ENCODE measurements around the gene PSTPIP2. TPM values are rescaled to one million over a fixed set of nuclear protein-coding genes. Genes with fewer than 3 reads are reported as not detected.
"Not testable (repeated sequence)": the region's sequence is repeated elsewhere in the genome, so short reads cannot be mapped to it uniquely, and the experiment has no call there.

The PSTPIP2 gene
- total and polyA plus RNA-seq, 2 of the 13 experiments (the other 11 are each of a cell fraction or from before 2014, with no cell fraction given), result 0.25 to 0.27 TPM

DNA sequence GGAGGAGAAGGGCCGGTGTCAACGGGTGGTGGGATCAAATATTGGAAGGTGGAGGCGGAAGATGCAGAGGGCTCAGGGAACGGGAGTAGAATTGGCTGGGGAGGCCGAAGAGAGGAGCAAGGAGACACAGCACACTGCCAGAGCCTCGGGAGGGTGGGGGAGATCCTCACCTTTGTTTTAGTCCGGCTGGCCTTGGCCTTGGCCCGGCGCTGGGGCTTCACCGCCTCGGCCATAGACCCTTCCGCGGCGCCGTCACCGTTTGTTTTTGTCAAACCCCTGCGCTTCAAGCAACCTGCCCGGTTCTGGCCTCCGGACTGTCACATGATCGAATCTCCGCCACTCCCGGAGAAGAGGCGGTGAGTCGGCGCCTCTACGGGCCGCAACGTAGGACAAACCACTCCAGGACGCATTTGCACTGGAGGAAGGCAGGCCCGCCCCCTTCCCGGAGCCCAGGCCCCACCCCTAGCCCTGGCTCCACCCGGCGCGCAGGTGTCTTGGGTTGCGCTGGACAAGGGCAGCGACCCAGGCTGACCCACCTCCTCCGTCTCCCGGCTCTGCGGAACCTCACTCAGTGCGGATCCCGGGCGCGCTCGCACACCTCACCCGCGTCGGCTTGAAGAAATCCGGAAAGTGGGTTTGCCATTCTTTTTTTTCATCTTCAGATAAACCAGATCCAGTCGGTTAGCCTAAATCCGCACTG lies 104.9 kb downstream of the PSTPIP2 start, which contains the start of gene EPG5 (continued):
- TF ChIP-seq ZBTB33 (CRISPR knock-in tag; IDR thresholded peaks at IDR 0.05) (no peak), CCDC6 (CRISPR knock-in tag; IDR thresholded peaks at IDR 0.05) (no peak; the same call in 1 of the 2 replicates), ZFP62 (CRISPR knock-in tag; IDR thresholded peaks at IDR 0.05) (no peak), HOXA9 (CRISPR knock-in tag; IDR thresholded peaks at IDR 0.05; ENCODE audit: borderline replicate concordance) (no peak)
- TF ChIP-seq, protein P1, sequence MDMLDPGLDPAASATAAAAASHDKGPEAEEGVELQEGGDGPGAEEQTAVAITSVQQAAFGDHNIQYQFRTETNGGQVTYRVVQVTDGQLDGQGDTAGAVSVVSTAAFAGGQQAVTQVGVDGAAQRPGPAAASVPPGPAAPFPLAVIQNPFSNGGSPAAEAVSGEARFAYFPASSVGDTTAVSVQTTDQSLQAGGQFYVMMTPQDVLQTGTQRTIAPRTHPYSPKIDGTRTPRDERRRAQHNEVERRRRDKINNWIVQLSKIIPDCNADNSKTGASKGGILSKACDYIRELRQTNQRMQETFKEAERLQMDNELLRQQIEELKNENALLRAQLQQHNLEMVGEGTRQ (IDR thresholded peaks at IDR 0.05; ENCODE audit: low read depth, low read length), result peak; percentile 71
- TF ChIP-seq, protein P1 (CRISPR knock-in tag; IDR thresholded peaks at IDR 0.05; ENCODE audit: borderline replicate concordance), result peak; percentile 89; the same call in 1 of the 2 replicates
- TF ChIP-seq, protein P2, sequence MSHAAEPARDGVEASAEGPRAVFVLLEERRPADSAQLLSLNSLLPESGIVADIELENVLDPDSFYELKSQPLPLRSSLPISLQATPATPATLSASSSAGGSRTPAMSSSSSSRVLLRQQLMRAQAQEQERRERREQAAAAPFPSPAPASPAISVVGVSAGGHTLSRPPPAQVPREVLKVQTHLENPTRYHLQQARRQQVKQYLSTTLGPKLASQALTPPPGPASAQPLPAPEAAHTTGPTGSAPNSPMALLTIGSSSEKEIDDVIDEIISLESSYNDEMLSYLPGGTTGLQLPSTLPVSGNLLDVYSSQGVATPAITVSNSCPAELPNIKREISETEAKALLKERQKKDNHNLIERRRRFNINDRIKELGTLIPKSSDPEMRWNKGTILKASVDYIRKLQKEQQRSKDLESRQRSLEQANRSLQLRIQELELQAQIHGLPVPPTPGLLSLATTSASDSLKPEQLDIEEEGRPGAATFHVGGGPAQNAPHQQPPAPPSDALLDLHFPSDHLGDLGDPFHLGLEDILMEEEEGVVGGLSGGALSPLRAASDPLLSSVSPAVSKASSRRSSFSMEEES (CRISPR knock-in tag; IDR thresholded peaks at IDR 0.05), result peak; percentile 69; the same call in 1 of the 2 replicates

GRCh38 chr18:45964913-45965312 lies 107.1 kb downstream of the PSTPIP2 start:
- H2AFZ ChIP-seq (ENCODE audit: low read length); H4K20me1 ChIP-seq (ENCODE audit: insufficient read depth, low read length); ATAC-seq; DNase-seq (ENCODE audit: low spot score); CTCF ChIA-PET (ENCODE audit: low intra/inter-chr PET ratio, low total read pairs); H3K36me3 ChIP-seq (replicated peaks in 1 of 2; ENCODE audit: control insufficient read depth in 1 of 2, insufficient read depth in 2 of 2, low read length in 2 of 2); H3K4me3 ChIP-seq (replicated peaks in 1 of 3; ENCODE audit: insufficient read depth in 1 of 3, low read depth in 2 of 3, low read length in 3 of 3); H3K27ac ChIP-seq (ENCODE audit: extremely low read length, insufficient read depth, low read length); POLR2A ChIA-PET; H3K9me3 ChIP-seq (ENCODE audit: low read length); H3K9ac ChIP-seq (ENCODE audit: insufficient read depth, low read depth, low read length); BruUV-seq (replicated peaks); FAIRE-seq; H3K27me3 ChIP-seq (ENCODE audit: control insufficient read depth in 1 of 2, insufficient read depth in 2 of 2, low read length in 2 of 2): not testable (repeated sequence)
- H3K4me1 ChIP-seq (ENCODE audit: insufficient read depth, low read length), result peaks cover 31% of the 10 kb centered on the region
- in situ Hi-C loops (cut with HindIII; ENCODE audit: extremely low pct_ligation_motif_present, low pct_unique_long_range_greater_than_20kb), result loop anchor here (5.0 kb wide), 1 partner anchor 107 kb away; the partner anchor contains the start of gene PSTPIP2
- intact Hi-C loops (cut with micrococcal nuclease; ENCODE audit: unreplicated experiment), result loop anchor here (5.0 kb wide), 3 partner anchors 43 to 273 kb away; partner anchors contain the start of gene PSTPIP2
- H3K4me2 ChIP-seq (ENCODE audit: low read depth, low read length), result peak overlapping the region; percentile 22; the same call in 1 of the 2 replicates
- WGBS (ENCODE audit: low lambda C conversion rate), result 94% methylated on average over 5 of the region's 5 CpGs
- peaks cover 15% of the 10 kb centered on the region for H3K79me2 ChIP-seq (ENCODE audit: insufficient read depth, low read length)

Data from HepG2 (cell line).